ENCODE data around the gene SLC24A3.

Gene SLC24A3

GRCh38 chr20:19392344-19393130 is 180.1 kb downstream of the SLC24A3 start (continued):
- TF ChIP-seq TCF4 (CRISPR knock-in tag; IDR thresholded peaks at IDR 0.05; ENCODE audit: borderline replicate concordance) (no peak), ZNF565 (CRISPR knock-in tag; conservative IDR thresholded peaks at IDR 0.05; ENCODE audit: low read depth) (no peak), PATZ1 (CRISPR knock-in tag; IDR thresholded peaks at IDR 0.05; ENCODE audit: borderline replicate concordance) (no peak), ISL1 (CRISPR knock-in tag; IDR thresholded peaks at IDR 0.05) (no peak)

- TF ChIP-seq ESRRG (CRISPR knock-in tag; IDR thresholded peaks at IDR 0.05) (no peak), ZNF70 (CRISPR knock-in tag; IDR thresholded peaks at IDR 0.05) (no peak), ZFP30 (CRISPR knock-in tag; IDR thresholded peaks at IDR 0.05) (no peak)
- no peak for ATAC-seq
Measured at GRCh38 chr20:19396460-19397081, 184.1 kb downstream of the SLC24A3 start.

- TF ChIP-seq CSDC2 (CRISPR knock-in tag; IDR thresholded peaks at IDR 0.05) (no peak), ZC3H10 (CRISPR knock-in tag; IDR thresholded peaks at IDR 0.05) (no peak), SNAI2 (CRISPR knock-in tag; IDR thresholded peaks at IDR 0.05) (no peak)
- TF ChIP-seq, protein P1, sequence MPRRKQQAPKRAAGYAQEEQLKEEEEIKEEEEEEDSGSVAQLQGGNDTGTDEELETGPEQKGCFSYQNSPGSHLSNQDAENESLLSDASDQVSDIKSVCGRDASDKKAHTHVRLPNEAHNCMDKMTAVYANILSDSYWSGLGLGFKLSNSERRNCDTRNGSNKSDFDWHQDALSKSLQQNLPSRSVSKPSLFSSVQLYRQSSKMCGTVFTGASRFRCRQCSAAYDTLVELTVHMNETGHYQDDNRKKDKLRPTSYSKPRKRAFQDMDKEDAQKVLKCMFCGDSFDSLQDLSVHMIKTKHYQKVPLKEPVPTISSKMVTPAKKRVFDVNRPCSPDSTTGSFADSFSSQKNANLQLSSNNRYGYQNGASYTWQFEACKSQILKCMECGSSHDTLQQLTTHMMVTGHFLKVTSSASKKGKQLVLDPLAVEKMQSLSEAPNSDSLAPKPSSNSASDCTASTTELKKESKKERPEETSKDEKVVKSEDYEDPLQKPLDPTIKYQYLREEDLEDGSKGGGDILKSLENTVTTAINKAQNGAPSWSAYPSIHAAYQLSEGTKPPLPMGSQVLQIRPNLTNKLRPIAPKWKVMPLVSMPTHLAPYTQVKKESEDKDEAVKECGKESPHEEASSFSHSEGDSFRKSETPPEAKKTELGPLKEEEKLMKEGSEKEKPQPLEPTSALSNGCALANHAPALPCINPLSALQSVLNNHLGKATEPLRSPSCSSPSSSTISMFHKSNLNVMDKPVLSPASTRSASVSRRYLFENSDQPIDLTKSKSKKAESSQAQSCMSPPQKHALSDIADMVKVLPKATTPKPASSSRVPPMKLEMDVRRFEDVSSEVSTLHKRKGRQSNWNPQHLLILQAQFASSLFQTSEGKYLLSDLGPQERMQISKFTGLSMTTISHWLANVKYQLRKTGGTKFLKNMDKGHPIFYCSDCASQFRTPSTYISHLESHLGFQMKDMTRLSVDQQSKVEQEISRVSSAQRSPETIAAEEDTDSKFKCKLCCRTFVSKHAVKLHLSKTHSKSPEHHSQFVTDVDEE (CRISPR knock-in tag; IDR thresholded peaks at IDR 0.05), result no peak
- ATAC-seq, result no peak
Measured at GRCh38 chr20:19397226-19397625, 184.8 kb downstream of the SLC24A3 start.

DNA sequence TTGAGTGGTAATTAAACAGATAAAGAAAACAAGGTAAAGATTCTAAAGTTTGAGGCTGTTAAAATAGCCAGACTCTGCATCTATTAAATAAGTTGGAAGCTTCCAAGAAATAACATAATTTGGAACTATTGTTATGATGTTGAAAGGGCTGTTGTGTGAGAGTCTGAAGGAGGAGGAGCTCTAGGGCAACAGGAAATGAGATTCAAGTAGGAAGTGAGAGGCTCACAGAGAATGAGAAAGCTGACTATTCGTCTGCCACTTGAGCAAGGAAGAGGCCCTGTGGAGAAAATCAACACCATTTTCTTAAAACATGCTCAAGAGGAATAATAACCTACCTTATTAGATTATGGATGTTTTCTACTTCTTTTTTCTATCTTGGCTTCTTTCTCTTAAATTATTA is 185.2 kb downstream of the SLC24A3 start:
- no peak for TF ChIP-seq ARNTL (CRISPR knock-in tag; IDR thresholded peaks at IDR 0.05; ENCODE audit: borderline replicate concordance, low read depth)
- no peak for TF ChIP-seq TOX (CRISPR knock-in tag; IDR thresholded peaks at IDR 0.05; ENCODE audit: borderline replicate concordance)
- no peak for TF ChIP-seq RARB (CRISPR knock-in tag; IDR thresholded peaks at IDR 0.05)
- no peak for TF ChIP-seq PPARA (CRISPR knock-in tag; IDR thresholded peaks at IDR 0.05; ENCODE audit: borderline replicate concordance)
- TF ChIP-seq, protein P1 (CRISPR knock-in tag; IDR thresholded peaks at IDR 0.05), result no peak
- TF ChIP-seq ZNF70 (CRISPR knock-in tag; IDR thresholded peaks at IDR 0.05), result no peak
- no peak for TF ChIP-seq CSDC2 (CRISPR knock-in tag; IDR thresholded peaks at IDR 0.05)
- TF ChIP-seq OSR1 (CRISPR knock-in tag; IDR thresholded peaks at IDR 0.05), result no peak
- no peak for TF ChIP-seq CREB5 (CRISPR knock-in tag; IDR thresholded peaks at IDR 0.05; ENCODE audit: low read depth)
- TF ChIP-seq ZFP30 (CRISPR knock-in tag; IDR thresholded peaks at IDR 0.05), result no peak
- TF ChIP-seq ZNF565 (CRISPR knock-in tag; conservative IDR thresholded peaks at IDR 0.05; ENCODE audit: low read depth), result no peak
- no peak for TF ChIP-seq ZFP3 (CRISPR knock-in tag; IDR thresholded peaks at IDR 0.05)
- no peak for TF ChIP-seq TCF4 (CRISPR knock-in tag; IDR thresholded peaks at IDR 0.05; ENCODE audit: borderline replicate concordance)
- TF ChIP-seq GLIS3 (CRISPR knock-in tag; IDR thresholded peaks at IDR 0.05), result no peak
- no peak for TF ChIP-seq BACH2 (CRISPR knock-in tag; IDR thresholded peaks at IDR 0.05; ENCODE audit: borderline replicate concordance)
- no peak for TF ChIP-seq ZNF8 (CRISPR knock-in tag; IDR thresholded peaks at IDR 0.05)
- TF ChIP-seq POU6F1 (CRISPR knock-in tag; IDR thresholded peaks at IDR 0.05; ENCODE audit: borderline replicate concordance, low read depth), result no peak
- ATAC-seq, result no peak
